K562 (cell line): ENCODE measurements around the gene NDUFC2. TPM values are rescaled to one million over a fixed set of nuclear protein-coding genes. Genes with fewer than 3 reads are reported as not detected.

Source experiments
- CXXC5 ChIP-seq: fragments of 250-450 bp; sonication (Bioruptor Pico); IDR thresholded peaks from 2 replicates; pipeline ENCODE4 v1.8.0; 2022; ENCODE audit warnings: inconsistent platforms, mild to moderate bottlenecking, moderate library complexity
- polyA plus RNA-seq, 8 experiments: library from polyadenylated mRNA; depleted of rRNA in 4 of 8; stranded (reverse) in 5 of 8; unstranded in 3 of 8; fragments of >200 nt; fragmentation: Nextera tagmentation in 2 of 8; fragmentation: Illumina TruSeq in 1 of 8; extraction: Ambion mirVana in 2 of 8; extraction: Trizol in 1 of 8; gene quantifications; 2 replicates each; pipeline versions ENCODE4 v1.2.1 to v1.2.3, GENCODE V29; 2011 to 2014; ENCODE audit warnings: inconsistent platforms in 1 of 8, missing spikeins in 1 of 8
- total RNA-seq, 7 experiments: library from RNA; depleted of rRNA in 6 of 7; stranded (reverse); fragments of >200 nt in 6 of 7; fragmentation: Illumina TruSeq in 2 of 7; extraction: Trizol in 2 of 7; gene quantifications; 2 replicates each; pipeline versions ENCODE4 v1.2.1 to v1.2.3, GENCODE V29; 2011 to 2021; ENCODE audit warnings: low replicate concordance in 1 of 7
- TF ChIP-seq, protein P1 (sequence below): fragments of 450-650 bp; IDR thresholded peaks from 2 replicates; pipeline ENCODE4 v1.6.1; 2016; ENCODE audit warnings: mild to moderate bottlenecking, moderate library complexity

NDUFC2 gene
- total and polyA plus RNA-seq, 9 of the 15 experiments (the other 6 are each of a cell fraction or from before 2014, with no cell fraction given), result 168 to 1,119 (median 442) TPM

DNA sequence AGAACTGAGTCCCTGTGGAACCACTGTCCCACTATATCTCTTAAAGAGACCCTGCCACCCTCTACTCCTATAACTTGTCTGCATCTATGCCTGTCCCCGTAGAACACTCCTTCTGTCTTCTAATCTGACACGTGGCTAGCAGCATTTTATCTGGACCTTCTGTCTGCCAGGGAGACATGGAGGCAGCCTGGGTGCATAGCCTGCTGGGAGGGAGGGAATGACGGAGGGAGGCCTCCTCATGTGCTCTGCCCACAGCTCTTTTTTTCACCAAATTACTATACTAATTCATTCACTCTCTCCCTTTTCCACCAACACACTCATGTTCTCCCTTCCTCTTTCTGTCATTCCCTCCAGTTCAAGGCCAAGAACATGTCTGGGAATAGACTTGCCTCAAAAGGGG, 23.6 kb downstream of the NDUFC2 start (continued):
- TF ChIP-seq, protein P1, sequence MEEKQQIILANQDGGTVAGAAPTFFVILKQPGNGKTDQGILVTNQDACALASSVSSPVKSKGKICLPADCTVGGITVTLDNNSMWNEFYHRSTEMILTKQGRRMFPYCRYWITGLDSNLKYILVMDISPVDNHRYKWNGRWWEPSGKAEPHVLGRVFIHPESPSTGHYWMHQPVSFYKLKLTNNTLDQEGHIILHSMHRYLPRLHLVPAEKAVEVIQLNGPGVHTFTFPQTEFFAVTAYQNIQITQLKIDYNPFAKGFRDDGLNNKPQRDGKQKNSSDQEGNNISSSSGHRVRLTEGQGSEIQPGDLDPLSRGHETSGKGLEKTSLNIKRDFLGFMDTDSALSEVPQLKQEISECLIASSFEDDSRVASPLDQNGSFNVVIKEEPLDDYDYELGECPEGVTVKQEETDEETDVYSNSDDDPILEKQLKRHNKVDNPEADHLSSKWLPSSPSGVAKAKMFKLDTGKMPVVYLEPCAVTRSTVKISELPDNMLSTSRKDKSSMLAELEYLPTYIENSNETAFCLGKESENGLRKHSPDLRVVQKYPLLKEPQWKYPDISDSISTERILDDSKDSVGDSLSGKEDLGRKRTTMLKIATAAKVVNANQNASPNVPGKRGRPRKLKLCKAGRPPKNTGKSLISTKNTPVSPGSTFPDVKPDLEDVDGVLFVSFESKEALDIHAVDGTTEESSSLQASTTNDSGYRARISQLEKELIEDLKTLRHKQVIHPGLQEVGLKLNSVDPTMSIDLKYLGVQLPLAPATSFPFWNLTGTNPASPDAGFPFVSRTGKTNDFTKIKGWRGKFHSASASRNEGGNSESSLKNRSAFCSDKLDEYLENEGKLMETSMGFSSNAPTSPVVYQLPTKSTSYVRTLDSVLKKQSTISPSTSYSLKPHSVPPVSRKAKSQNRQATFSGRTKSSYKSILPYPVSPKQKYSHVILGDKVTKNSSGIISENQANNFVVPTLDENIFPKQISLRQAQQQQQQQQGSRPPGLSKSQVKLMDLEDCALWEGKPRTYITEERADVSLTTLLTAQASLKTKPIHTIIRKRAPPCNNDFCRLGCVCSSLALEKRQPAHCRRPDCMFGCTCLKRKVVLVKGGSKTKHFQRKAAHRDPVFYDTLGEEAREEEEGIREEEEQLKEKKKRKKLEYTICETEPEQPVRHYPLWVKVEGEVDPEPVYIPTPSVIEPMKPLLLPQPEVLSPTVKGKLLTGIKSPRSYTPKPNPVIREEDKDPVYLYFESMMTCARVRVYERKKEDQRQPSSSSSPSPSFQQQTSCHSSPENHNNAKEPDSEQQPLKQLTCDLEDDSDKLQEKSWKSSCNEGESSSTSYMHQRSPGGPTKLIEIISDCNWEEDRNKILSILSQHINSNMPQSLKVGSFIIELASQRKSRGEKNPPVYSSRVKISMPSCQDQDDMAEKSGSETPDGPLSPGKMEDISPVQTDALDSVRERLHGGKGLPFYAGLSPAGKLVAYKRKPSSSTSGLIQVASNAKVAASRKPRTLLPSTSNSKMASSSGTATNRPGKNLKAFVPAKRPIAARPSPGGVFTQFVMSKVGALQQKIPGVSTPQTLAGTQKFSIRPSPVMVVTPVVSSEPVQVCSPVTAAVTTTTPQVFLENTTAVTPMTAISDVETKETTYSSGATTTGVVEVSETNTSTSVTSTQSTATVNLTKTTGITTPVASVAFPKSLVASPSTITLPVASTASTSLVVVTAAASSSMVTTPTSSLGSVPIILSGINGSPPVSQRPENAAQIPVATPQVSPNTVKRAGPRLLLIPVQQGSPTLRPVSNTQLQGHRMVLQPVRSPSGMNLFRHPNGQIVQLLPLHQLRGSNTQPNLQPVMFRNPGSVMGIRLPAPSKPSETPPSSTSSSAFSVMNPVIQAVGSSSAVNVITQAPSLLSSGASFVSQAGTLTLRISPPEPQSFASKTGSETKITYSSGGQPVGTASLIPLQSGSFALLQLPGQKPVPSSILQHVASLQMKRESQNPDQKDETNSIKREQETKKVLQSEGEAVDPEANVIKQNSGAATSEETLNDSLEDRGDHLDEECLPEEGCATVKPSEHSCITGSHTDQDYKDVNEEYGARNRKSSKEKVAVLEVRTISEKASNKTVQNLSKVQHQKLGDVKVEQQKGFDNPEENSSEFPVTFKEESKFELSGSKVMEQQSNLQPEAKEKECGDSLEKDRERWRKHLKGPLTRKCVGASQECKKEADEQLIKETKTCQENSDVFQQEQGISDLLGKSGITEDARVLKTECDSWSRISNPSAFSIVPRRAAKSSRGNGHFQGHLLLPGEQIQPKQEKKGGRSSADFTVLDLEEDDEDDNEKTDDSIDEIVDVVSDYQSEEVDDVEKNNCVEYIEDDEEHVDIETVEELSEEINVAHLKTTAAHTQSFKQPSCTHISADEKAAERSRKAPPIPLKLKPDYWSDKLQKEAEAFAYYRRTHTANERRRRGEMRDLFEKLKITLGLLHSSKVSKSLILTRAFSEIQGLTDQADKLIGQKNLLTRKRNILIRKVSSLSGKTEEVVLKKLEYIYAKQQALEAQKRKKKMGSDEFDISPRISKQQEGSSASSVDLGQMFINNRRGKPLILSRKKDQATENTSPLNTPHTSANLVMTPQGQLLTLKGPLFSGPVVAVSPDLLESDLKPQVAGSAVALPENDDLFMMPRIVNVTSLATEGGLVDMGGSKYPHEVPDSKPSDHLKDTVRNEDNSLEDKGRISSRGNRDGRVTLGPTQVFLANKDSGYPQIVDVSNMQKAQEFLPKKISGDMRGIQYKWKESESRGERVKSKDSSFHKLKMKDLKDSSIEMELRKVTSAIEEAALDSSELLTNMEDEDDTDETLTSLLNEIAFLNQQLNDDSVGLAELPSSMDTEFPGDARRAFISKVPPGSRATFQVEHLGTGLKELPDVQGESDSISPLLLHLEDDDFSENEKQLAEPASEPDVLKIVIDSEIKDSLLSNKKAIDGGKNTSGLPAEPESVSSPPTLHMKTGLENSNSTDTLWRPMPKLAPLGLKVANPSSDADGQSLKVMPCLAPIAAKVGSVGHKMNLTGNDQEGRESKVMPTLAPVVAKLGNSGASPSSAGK, result peak; percentile 70
- 0 out of 2 replicates have a peak, but pooled peaks have one; percentile 11 for TF ChIP-seq CXXC5
